Measurements from ENCODE around the gene DDX6. TPM values are rescaled to one million over a fixed set of nuclear protein-coding genes. Genes with fewer than 3 reads are reported as not detected.

The DDX6 gene
- polyA plus RNA-seq, 2 of the 4 experiments (the other 2 are of a cell fraction) = 36.3 to 41.4 TPM

GRCh38 chr11:118706546-118706825, 84.5 kb downstream of the DDX6 start:
- CTCF ChIA-PET = no interaction called here

GRCh38 chr11:118705791-118706545, 85.0 kb downstream of the DDX6 start:
- no peak for FAIRE-seq
- TF ChIP-seq MAZ (IDR thresholded peaks at IDR 0.05; ENCODE audit: borderline replicate concordance, low read depth, low read length) (no peak), ZSCAN20 (CRISPR knock-in tag; IDR thresholded peaks at IDR 0.05) (no peak), NFE2L2 (conservative IDR thresholded peaks at IDR 0.05; ENCODE audit: low read length) (no peak), SMC3 (IDR thresholded peaks at IDR 0.05) (no peak), HES2 (IDR thresholded peaks at IDR 0.05) (no peak)
- H3K9me3 ChIP-seq = no peaks in the 10 kb centered on the region
- ChIA-PET POLR2A (no interaction called here), CTCF (interaction anchor here (0.6 to 3.1 kb wide), 3 partner anchors 16 to 84 kb away, joined by 3 to 19 read pairs (median 3); no protein-coding TSS in a partner anchor)
- H3K4me2 ChIP-seq = no peak overlapping the region
- H3K4me3 ChIP-seq = no peak overlapping the region
- no peak overlapping the region for H3K27ac ChIP-seq
- H3K4me1 ChIP-seq = no peaks in the 10 kb centered on the region
- WGBS (ENCODE audit: missing lambda C conversion rate) = 85% methylated on average over 9 of the region's 12 CpGs
- no peak for DNase-seq (ENCODE audit: low read depth in 1 of 2, low spot score in 1 of 2)
- no peak for ATAC-seq

More at GRCh38 chr11:118706546-118706825, 84.5 kb downstream of the DDX6 start:
- ATAC-seq (no peak), DNase-seq (ENCODE audit: low read depth in 1 of 2, low spot score in 1 of 2) (no peak), FAIRE-seq (no peak)
- no peaks in the 10 kb centered on the region for H3K4me1 ChIP-seq
- 77% methylated on average over 6 of the region's 7 CpGs for WGBS (ENCODE audit: missing lambda C conversion rate)
- TF ChIP-seq MAFK (IDR thresholded peaks at IDR 0.05; ENCODE audit: partially characterized antibody) = no peak
- TF ChIP-seq MAX (IDR thresholded peaks at IDR 0.05) = no peak
- TF ChIP-seq RCOR1 (IDR thresholded peaks at IDR 0.05; ENCODE audit: low read depth, low read length) = no peak
- no peak for TF ChIP-seq SREBF2 (IDR thresholded peaks at IDR 0.05)
- no peak for TF ChIP-seq ESRRA (IDR thresholded peaks at IDR 0.05; ENCODE audit: borderline replicate concordance, low read length)
- no peak for TF ChIP-seq ZFP36 (IDR thresholded peaks at IDR 0.05; ENCODE audit: borderline replicate concordance, partially characterized antibody)
- no peak for TF ChIP-seq CEBPB (IDR thresholded peaks at IDR 0.05)
- TF ChIP-seq FOSB (CRISPR knock-in tag; IDR thresholded peaks at IDR 0.05) = no peak
- TF ChIP-seq POLR2A (IDR thresholded peaks at IDR 0.05; ENCODE audit: low read length) = no peak
- no peak for TF ChIP-seq NR3C1 (IDR thresholded peaks at IDR 0.05)
- no peak for TF ChIP-seq FOSL2 (IDR thresholded peaks at IDR 0.05)
- no peak for TF ChIP-seq FOSL2 (CRISPR knock-in tag; IDR thresholded peaks at IDR 0.05)
- no peak for TF ChIP-seq HOXB5 (CRISPR knock-in tag; IDR thresholded peaks at IDR 0.05)
- no peak for TF ChIP-seq RARB (CRISPR knock-in tag; IDR thresholded peaks at IDR 0.05)
- no peak for TF ChIP-seq RNF2 (IDR thresholded peaks at IDR 0.05; ENCODE audit: borderline replicate concordance, low read depth)
- TF ChIP-seq SMC3 (IDR thresholded peaks at IDR 0.05) = no peak
- no peak for TF ChIP-seq KDM1A (IDR thresholded peaks at IDR 0.05; ENCODE audit: low read depth)
- no peak for TF ChIP-seq BHLHE40 (IDR thresholded peaks at IDR 0.05; ENCODE audit: low read depth, low read length)
- TF ChIP-seq EP300 (IDR thresholded peaks at IDR 0.05) = no peak
- TF ChIP-seq CTCF (IDR thresholded peaks at IDR 0.05) = no peak
- TF ChIP-seq MAZ (IDR thresholded peaks at IDR 0.05; ENCODE audit: borderline replicate concordance, low read depth, low read length) = no peak
- no peak overlapping the region for H3K4me2 ChIP-seq
- H3K4me3 ChIP-seq = no peak overlapping the region
- no peak overlapping the region for H3K27ac ChIP-seq
- no peaks in the 10 kb centered on the region for H3K9me3 ChIP-seq
- POLR2A ChIA-PET = no interaction called here
